MM.1S (cell line): ENCODE results near the gene DBF4.

ENCODE experiments used
- DNase-seq: peaks from one replicate; pipeline ENCODE4 v3.0.0-alpha.2; 2015
- H2AFZ ChIP-seq: fragments of 300-600 bp; sonication (generic); 2 replicates; pipeline ENCODE4 v1.6.0; 2016; ENCODE audit warnings: antibody characterized with exemption, low read length
- H3F3A ChIP-seq: fragments of 300-600 bp; sonication (generic); 2 replicates; pipeline ENCODE4 v1.6.1; 2016; ENCODE audit warnings: mild to moderate bottlenecking, antibody characterized with exemption, low read length, moderate library complexity, mixed read lengths; ENCODE audit not compliant: insufficient read depth
- H3K27ac ChIP-seq: fragments of 300-600 bp; sonication (generic); 2 replicates; pipeline ENCODE4 v1.5.1; 2016; ENCODE audit warnings: mild to moderate bottlenecking, low read length
- H3K27me3 ChIP-seq: fragments of 300-600 bp; sonication (generic); replicated peaks from 2 replicates; pipeline ENCODE4 v1.6.0; 2016; ENCODE audit warnings: low read length; ENCODE audit not compliant: insufficient read depth
- H3K36me3 ChIP-seq: fragments of 300-600 bp; sonication (generic); replicated peaks from 2 replicates; pipeline ENCODE4 v1.6.1; 2016; ENCODE audit warnings: mild to moderate bottlenecking, low read length, mixed read lengths; ENCODE audit not compliant: insufficient read depth
- H3K4me1 ChIP-seq: fragments of 300-600 bp; sonication (generic); 2 replicates; pipeline ENCODE4 v1.6.1; 2016; ENCODE audit warnings: low read length, mixed read lengths
- H3K4me2 ChIP-seq: fragments of 300-600 bp; sonication (generic); 2 replicates; pipeline ENCODE4 v1.6.0; 2016; ENCODE audit warnings: low read depth, low read length
- H3K4me3 ChIP-seq: fragments of 300-600 bp; sonication (generic); 2 replicates; pipeline ENCODE4 v1.5.1; 2016; ENCODE audit warnings: low read length, mixed read lengths
- H3K79me2 ChIP-seq: fragments of 300-600 bp; sonication (generic); 2 replicates; pipeline ENCODE4 v1.6.1; 2016; ENCODE audit warnings: mixed run types, low read length, mixed read lengths
- H3K9ac ChIP-seq: fragments of 300-600 bp; sonication (generic); 2 replicates; pipeline ENCODE4 v1.6.1; 2016; ENCODE audit warnings: low read length, mixed read lengths
- H3K9me2 ChIP-seq: fragments of 300-600 bp; sonication (generic); replicated peaks from 2 replicates; pipeline ENCODE4 v1.6.1; 2016; ENCODE audit warnings: mild to moderate bottlenecking, low read length, mixed read lengths; ENCODE audit not compliant: insufficient read depth
- H3K9me3 ChIP-seq: fragments of 300-600 bp; sonication (generic); replicated peaks from 2 replicates; pipeline ENCODE4 v1.6.1; 2016; ENCODE audit warnings: mild to moderate bottlenecking, low read length, mixed read lengths; ENCODE audit not compliant: insufficient read depth
- H4K20me1 ChIP-seq: fragments of 300-600 bp; sonication (generic); 2 replicates; pipeline ENCODE4 v1.6.1; 2016; ENCODE audit warnings: mild to moderate bottlenecking, low read length, moderate library complexity, mixed read lengths; ENCODE audit not compliant: insufficient read depth
- EZH2 ChIP-seq: fragments of 300-600 bp; sonication (generic); optimal IDR thresholded peaks from 2 replicates; pipeline ENCODE3; 2017; ENCODE audit warnings: low read depth, mild to moderate bottlenecking, antibody characterized with exemption, low read length, mixed read lengths
- EZH2phosphoT487 ChIP-seq: fragments of 300-600 bp; sonication (generic); IDR thresholded peaks from 2 replicates; pipeline ENCODE4 v1.6.1; 2018; ENCODE audit warnings: antibody characterized with exemption, low read length
- TF ChIP-seq, protein P1 (sequence below): fragments of 300-600 bp; sonication (generic); IDR thresholded peaks from 2 replicates; pipeline ENCODE4 v1.5.1; 2016; ENCODE audit warnings: antibody characterized with exemption, low read length, mixed read lengths

Gene DBF4

DNA sequence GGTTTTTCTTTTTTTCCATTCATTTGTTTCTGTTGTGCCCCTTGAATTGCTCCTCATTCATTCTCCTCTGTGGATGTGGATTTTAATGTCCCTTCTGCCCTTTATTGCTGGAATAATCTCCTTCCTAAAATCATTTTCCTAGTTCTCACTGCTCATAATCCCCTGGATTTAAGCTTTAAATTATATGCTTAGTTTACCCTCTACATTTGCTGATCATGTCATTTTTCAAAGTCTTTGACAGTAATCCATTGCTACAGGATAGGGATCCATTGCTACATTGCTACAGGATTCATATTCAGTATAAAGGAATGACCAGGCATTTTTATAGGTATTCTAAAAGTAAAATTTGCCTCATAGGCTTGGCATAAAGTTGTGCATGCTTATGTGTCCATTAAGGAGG is 72.1 kb downstream of the DBF4 start:
- Histone ChIP-seq H4K20me1 (no peaks in the 10 kb centered on the region), H3K9me2 (no peaks in the 10 kb centered on the region), H2AFZ (no peak overlapping the region), H3K4me2 (no peak overlapping the region), H3K9ac (no peak overlapping the region), H3K27ac (no peak overlapping the region), H3K9me3 (no peaks in the 10 kb centered on the region), H3K36me3 (no peaks in the 10 kb centered on the region), H3K79me2 (no peaks in the 10 kb centered on the region), H3F3A (no peaks in the 10 kb centered on the region; the same call in 1 of the 2 replicates), H3K4me1 (no peaks in the 10 kb centered on the region), H3K4me3 (no peak overlapping the region), H3K27me3 (no peaks in the 10 kb centered on the region)
- TF ChIP-seq EZH2phosphoT487 (no peak), EZH2 (no peak)
- TF ChIP-seq, protein P1, sequence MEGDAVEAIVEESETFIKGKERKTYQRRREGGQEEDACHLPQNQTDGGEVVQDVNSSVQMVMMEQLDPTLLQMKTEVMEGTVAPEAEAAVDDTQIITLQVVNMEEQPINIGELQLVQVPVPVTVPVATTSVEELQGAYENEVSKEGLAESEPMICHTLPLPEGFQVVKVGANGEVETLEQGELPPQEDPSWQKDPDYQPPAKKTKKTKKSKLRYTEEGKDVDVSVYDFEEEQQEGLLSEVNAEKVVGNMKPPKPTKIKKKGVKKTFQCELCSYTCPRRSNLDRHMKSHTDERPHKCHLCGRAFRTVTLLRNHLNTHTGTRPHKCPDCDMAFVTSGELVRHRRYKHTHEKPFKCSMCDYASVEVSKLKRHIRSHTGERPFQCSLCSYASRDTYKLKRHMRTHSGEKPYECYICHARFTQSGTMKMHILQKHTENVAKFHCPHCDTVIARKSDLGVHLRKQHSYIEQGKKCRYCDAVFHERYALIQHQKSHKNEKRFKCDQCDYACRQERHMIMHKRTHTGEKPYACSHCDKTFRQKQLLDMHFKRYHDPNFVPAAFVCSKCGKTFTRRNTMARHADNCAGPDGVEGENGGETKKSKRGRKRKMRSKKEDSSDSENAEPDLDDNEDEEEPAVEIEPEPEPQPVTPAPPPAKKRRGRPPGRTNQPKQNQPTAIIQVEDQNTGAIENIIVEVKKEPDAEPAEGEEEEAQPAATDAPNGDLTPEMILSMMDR: no peak
- DNase-seq: no peak
